Uterus (tissue), 2 donors: ENCODE results near the gene MTMR12.

Experiments
- CTCF ChIP-seq, 4 experiments: fragments of 200-600 bp in 2 of 4; fragments of 450-650 bp in 2 of 4; sonication (generic) in 2 of 4; IDR thresholded peaks; one replicate each; pipeline ENCODE4 v1.5.1; 2016 to 2019; ENCODE audit warnings: antibody characterized with exemption in 4 of 4, mild to moderate bottlenecking in 2 of 4, moderate library complexity in 1 of 4
- POLR2A ChIP-seq, 2 donors: fragments of 450-650 bp; IDR thresholded peaks; one replicate each; pipeline ENCODE4 v1.6.1; 2016; ENCODE audit warnings: antibody characterized with exemption in 2 of 2, mild to moderate bottlenecking in 1 of 2, moderate library complexity in 1 of 2

GRCh38 chr5:32329395-32329834, 16.7 kb upstream of the MTMR12 start:
- TF ChIP-seq CTCF (IDR thresholded peaks at IDR 0.05) = peak; percentile 39 to 56 (median 50)
- TF ChIP-seq POLR2A (IDR thresholded peaks at IDR 0.05) = no peak
